ENCODE data around the gene HDAC1.

HDAC1 gene

GRCh38 chr1:32380057-32380456 is 88.2 kb downstream of the HDAC1 start:
- DNase-seq = no peak

Data from RPMI8226 (cell line).